Measurements from ENCODE around the gene SIL1. TPM values are rescaled to one million over a fixed set of nuclear protein-coding genes. Genes with fewer than 3 reads are reported as not detected.

Gene SIL1
- total and polyA plus RNA-seq, 2 experiments from 2014 or later = 78.8 to 89.8 TPM

GRCh38 chr5:139148986-139149385 is 49.2 kb downstream of the SIL1 start:
- H3K9ac ChIP-seq = no peak overlapping the region
- peaks cover 63% of the 10 kb centered on the region for H3K79me2 ChIP-seq (ENCODE audit: insufficient read depth)
- no peak overlapping the region for H3K27ac ChIP-seq
- peaks cover 26% of the 10 kb centered on the region for H3K4me1 ChIP-seq (ENCODE audit: insufficient read depth)
- H2AFZ ChIP-seq = no peak overlapping the region
- no peak for TF ChIP-seq EZH2phosphoT487 (IDR thresholded peaks at IDR 0.05; ENCODE audit: insufficient read depth, low read depth)
- no peak for TF ChIP-seq EZH2 (IDR thresholded peaks at IDR 0.05; ENCODE audit: insufficient read depth, poor library complexity, severe bottlenecking)
- in situ Hi-C loops (cut with MboI) = no loop called here
- 95 to 97% methylated on average over 5 of the region's 5 CpGs for WGBS, 2 experiments (ENCODE audit: low coverage in 1 of 2, low lambda C conversion rate in 2 of 2, missing lambda C conversion rate in 2 of 2)
- no peak overlapping the region for H3K4me3 ChIP-seq
- no peaks in the 10 kb centered on the region for H3K9me3 ChIP-seq (ENCODE audit: low read depth)
- H3K9me2 ChIP-seq (ENCODE audit: insufficient read depth) = no peaks in the 10 kb centered on the region
- H3K36me3 ChIP-seq (ENCODE audit: low read depth) = no peaks in the 10 kb centered on the region
- peaks cover 16% of the 10 kb centered on the region for H3F3A ChIP-seq (ENCODE audit: insufficient read depth)
- H4K20me1 ChIP-seq (ENCODE audit: insufficient read depth) = no peaks in the 10 kb centered on the region
- no peaks in the 10 kb centered on the region for H3K27me3 ChIP-seq (replicated peaks; ENCODE audit: insufficient read depth)
- DNase-seq = no peak
- H3K4me2 ChIP-seq (ENCODE audit: unreplicated experiment) = no peak overlapping the region

GRCh38 chr5:139148306-139148705 is 49.9 kb downstream of the SIL1 start:
- peaks cover 70% of the 10 kb centered on the region for H3K79me2 ChIP-seq (ENCODE audit: insufficient read depth)
- H3F3A ChIP-seq (ENCODE audit: insufficient read depth) = peaks cover 22% of the 10 kb centered on the region
- no peaks in the 10 kb centered on the region for H3K9me3 ChIP-seq (ENCODE audit: low read depth)
- no peak overlapping the region for H2AFZ ChIP-seq
- in situ Hi-C loops (cut with MboI) = no loop called here
- H3K27me3 ChIP-seq (replicated peaks; ENCODE audit: insufficient read depth) = no peaks in the 10 kb centered on the region
- no peak overlapping the region for H3K27ac ChIP-seq
- no peaks in the 10 kb centered on the region for H3K9me2 ChIP-seq (ENCODE audit: insufficient read depth)
- WGBS, 2 experiments (ENCODE audit: low coverage in 1 of 2, low lambda C conversion rate in 2 of 2, missing lambda C conversion rate in 2 of 2) = 84 to 91% methylated on average over 2 of the region's 2 CpGs
- H4K20me1 ChIP-seq (ENCODE audit: insufficient read depth) = no peaks in the 10 kb centered on the region
- H3K4me2 ChIP-seq (ENCODE audit: unreplicated experiment) = no peak overlapping the region
- peaks cover 26% of the 10 kb centered on the region for H3K4me1 ChIP-seq (ENCODE audit: insufficient read depth)
- no peak for TF ChIP-seq EZH2phosphoT487 (IDR thresholded peaks at IDR 0.05; ENCODE audit: insufficient read depth, low read depth)
- no peak for TF ChIP-seq EZH2 (IDR thresholded peaks at IDR 0.05; ENCODE audit: insufficient read depth, poor library complexity, severe bottlenecking)
- no peak overlapping the region for H3K9ac ChIP-seq
- no peak for DNase-seq
- no peak overlapping the region for H3K4me3 ChIP-seq
- H3K36me3 ChIP-seq (ENCODE audit: low read depth) = no peaks in the 10 kb centered on the region

- H4K20me1 ChIP-seq (ENCODE audit: insufficient read depth) = no peaks in the 10 kb centered on the region
- H3K9me3 ChIP-seq (ENCODE audit: low read depth) = no peaks in the 10 kb centered on the region
- H3K9me2 ChIP-seq (ENCODE audit: insufficient read depth) = no peaks in the 10 kb centered on the region
- DNase-seq = peak; percentile 77
- TF ChIP-seq EZH2phosphoT487 (IDR thresholded peaks at IDR 0.05; ENCODE audit: insufficient read depth, low read depth) (no peak), EZH2 (IDR thresholded peaks at IDR 0.05; ENCODE audit: insufficient read depth, poor library complexity, severe bottlenecking) (no peak)
- peak overlapping the region; percentile 11 for H3K4me2 ChIP-seq (ENCODE audit: unreplicated experiment)
- WGBS, 2 experiments (ENCODE audit: low coverage in 1 of 2, low lambda C conversion rate in 2 of 2, missing lambda C conversion rate in 2 of 2) = 9 to 13% methylated on average over 2 of the region's 2 CpGs
- in situ Hi-C loops (cut with MboI) = no loop called here
- peaks cover 74% of the 10 kb centered on the region for H3K79me2 ChIP-seq (ENCODE audit: insufficient read depth)
- no peaks in the 10 kb centered on the region for H3K36me3 ChIP-seq (ENCODE audit: low read depth)
- no peaks in the 10 kb centered on the region for H3K27me3 ChIP-seq (replicated peaks; ENCODE audit: insufficient read depth)
- H3K9ac ChIP-seq = no peak overlapping the region
- peak overlapping the region; percentile 17; the same call in 1 of the 2 replicates for H3K27ac ChIP-seq
- peaks cover 22% of the 10 kb centered on the region for H3F3A ChIP-seq (ENCODE audit: insufficient read depth)
- no peak overlapping the region for H3K4me3 ChIP-seq
- no peak overlapping the region for H2AFZ ChIP-seq
- H3K4me1 ChIP-seq (ENCODE audit: insufficient read depth) = peaks cover 26% of the 10 kb centered on the region
Observed at GRCh38 chr5:139147483-139148087, 50.6 kb downstream of the SIL1 start.

- H3K27me3 ChIP-seq (replicated peaks; ENCODE audit: insufficient read depth) = no peaks in the 10 kb centered on the region
- H3K4me1 ChIP-seq (ENCODE audit: insufficient read depth) = peaks cover 26% of the 10 kb centered on the region
- peaks cover 76% of the 10 kb centered on the region for H3K79me2 ChIP-seq (ENCODE audit: insufficient read depth)
- in situ Hi-C loops (cut with MboI) = no loop called here
- peaks cover 22% of the 10 kb centered on the region for H3F3A ChIP-seq (ENCODE audit: insufficient read depth)
- no peak for DNase-seq
- no peaks in the 10 kb centered on the region for H4K20me1 ChIP-seq (ENCODE audit: insufficient read depth)
- WGBS, 2 experiments (ENCODE audit: low coverage in 1 of 2, low lambda C conversion rate in 2 of 2, missing lambda C conversion rate in 2 of 2) = 24 to 33% methylated on average over 2 of the region's 2 CpGs
- H3K4me2 ChIP-seq (ENCODE audit: unreplicated experiment) = no peak overlapping the region
- TF ChIP-seq EZH2phosphoT487 (IDR thresholded peaks at IDR 0.05; ENCODE audit: insufficient read depth, low read depth) = no peak
- no peak for TF ChIP-seq EZH2 (IDR thresholded peaks at IDR 0.05; ENCODE audit: insufficient read depth, poor library complexity, severe bottlenecking)
- no peaks in the 10 kb centered on the region for H3K9me3 ChIP-seq (ENCODE audit: low read depth)
- no peak overlapping the region for H3K27ac ChIP-seq
- no peak overlapping the region for H3K4me3 ChIP-seq
- H3K9ac ChIP-seq = no peak overlapping the region
- H3K36me3 ChIP-seq (ENCODE audit: low read depth) = no peaks in the 10 kb centered on the region
- H2AFZ ChIP-seq = no peak overlapping the region
- H3K9me2 ChIP-seq (ENCODE audit: insufficient read depth) = no peaks in the 10 kb centered on the region
Observed at GRCh38 chr5:139146809-139147482, 51.2 kb downstream of the SIL1 start.
